ENCODE data around the gene SPATS2. TPM values are rescaled to one million over a fixed set of nuclear protein-coding genes. Genes with fewer than 3 reads are reported as not detected.

The SPATS2 gene
- polyA plus RNA-seq, 1 of the 3 experiments (the other 2 are of a cell fraction): 72.9 TPM

GRCh38 chr12:49491823-49492222 lies 124.6 kb downstream of the SPATS2 start:
- Histone ChIP-seq H3K4me2 (peak overlapping the region; percentile 60; the same call in 1 of the 2 replicates), H2AFZ (ENCODE audit: low read depth) (no peak overlapping the region), H3K9ac (peak overlapping the region; percentile 55; the same call in 1 of the 2 replicates), H3F3A (replicated peaks; ENCODE audit: insufficient read depth) (peaks cover 55% of the 10 kb centered on the region), H3K79me2 (ENCODE audit: insufficient read depth) (peaks cover 55% of the 10 kb centered on the region), H3K9me3 (no peaks in the 10 kb centered on the region), H3K9me2 (no peaks in the 10 kb centered on the region), H3K4me3 (ENCODE audit: low read depth in 2 of 2, low read length in 1 of 2) (no peak overlapping the region), H3K36me3 (replicated peaks in 1 of 2; ENCODE audit: control insufficient read depth in 1 of 2, insufficient read depth in 2 of 2, low read length in 1 of 2) (peaks cover 12 to 41% of the 10 kb centered on the region in 2 experiments), H4K20me1 (ENCODE audit: insufficient read depth) (no peaks in the 10 kb centered on the region), H3K4me1 (ENCODE audit: control insufficient read depth in 1 of 2, insufficient read depth in 2 of 2, low read depth in 1 of 2, low read length in 1 of 2) (peaks cover 0 to 34% of the 10 kb centered on the region in 2 experiments; a peak in 2 of 4 replicates), H3K27ac (ENCODE audit: low read depth in 2 of 2, low read length in 1 of 2) (peak overlapping the region; percentile 44 to 90; a peak in 3 of 4 replicates), H3K27me3 (ENCODE audit: insufficient read depth) (no peaks in the 10 kb centered on the region)
- ChIA-PET POLR2A (no interaction called here), CTCF (interaction anchor here (0.6 to 1.3 kb wide), 5 partner anchors 10 to 135 kb away, joined by 3 to 7 read pairs (median 3); no protein-coding TSS in a partner anchor)
- no peak for DNase-seq
- 21% methylated on average over 1 of the region's 1 CpG for WGBS (ENCODE audit: low lambda C conversion rate)
- TF ChIP-seq JUND (IDR thresholded peaks at IDR 0.05) (peak; percentile 72), RFX5 (IDR thresholded peaks at IDR 0.05; ENCODE audit: low read length) (no peak), MEF2A (IDR thresholded peaks at IDR 0.05; ENCODE audit: borderline replicate concordance, low read depth) (0 out of 2 replicates have a peak, but pooled peaks have one; percentile 22), IRF3 (IDR thresholded peaks at IDR 0.05; ENCODE audit: low read depth, low read length) (no peak), PBX3 (IDR thresholded peaks at IDR 0.05) (peak; percentile 92), FOSL2 (IDR thresholded peaks at IDR 0.05; ENCODE audit: borderline replicate concordance, low read depth) (peak; percentile 67; the same call in 1 of the 2 replicates), NRF1 (IDR thresholded peaks at IDR 0.05; ENCODE audit: low read depth, low read length) (no peak), FOXJ3 (CRISPR knock-in tag; IDR thresholded peaks at IDR 0.05) (no peak), RAD21 (IDR thresholded peaks at IDR 0.05; ENCODE audit: low read length) (no peak), MAX (IDR thresholded peaks at IDR 0.05; ENCODE audit: low read depth) (no peak), EP300 (IDR thresholded peaks at IDR 0.05; ENCODE audit: borderline replicate concordance in 1 of 2, low read depth in 1 of 2, low read length in 1 of 2) (peak; percentile 41 to 79; a peak in 3 of 4 replicates), FOXM1 (IDR thresholded peaks at IDR 0.05; ENCODE audit: low read depth) (no peak), TAF1 (IDR thresholded peaks at IDR 0.05; ENCODE audit: borderline replicate concordance, low read depth, low read length) (no peak), SIN3A (IDR thresholded peaks at IDR 0.05; ENCODE audit: borderline replicate concordance, low read depth, low read length) (no peak), YY1 (IDR thresholded peaks at IDR 0.05; ENCODE audit: low read depth) (no peak), POLR2AphosphoS5 (IDR thresholded peaks at IDR 0.05; ENCODE audit: low read depth, low read length) (peak; percentile 24; the same call in 1 of the 2 replicates), CHD2 (IDR thresholded peaks at IDR 0.05; ENCODE audit: low read length, partially characterized antibody) (no peak), SMC3 (IDR thresholded peaks at IDR 0.05; ENCODE audit: low read depth, low read length) (no peak), MXI1 (IDR thresholded peaks at IDR 0.05; ENCODE audit: low read depth, low read length) (no peak), TEAD4 (IDR thresholded peaks at IDR 0.05; ENCODE audit: borderline replicate concordance, insufficient read depth) (0 out of 2 replicates have a peak, but pooled peaks have one; percentile 60), RXRA (IDR thresholded peaks at IDR 0.05; ENCODE audit: borderline replicate concordance, low read depth) (no peak), RCOR1 (IDR thresholded peaks at IDR 0.05; ENCODE audit: low read length) (no peak), GABPA (IDR thresholded peaks at IDR 0.05; ENCODE audit: low read depth) (no peak)
- TF ChIP-seq, protein P1, sequence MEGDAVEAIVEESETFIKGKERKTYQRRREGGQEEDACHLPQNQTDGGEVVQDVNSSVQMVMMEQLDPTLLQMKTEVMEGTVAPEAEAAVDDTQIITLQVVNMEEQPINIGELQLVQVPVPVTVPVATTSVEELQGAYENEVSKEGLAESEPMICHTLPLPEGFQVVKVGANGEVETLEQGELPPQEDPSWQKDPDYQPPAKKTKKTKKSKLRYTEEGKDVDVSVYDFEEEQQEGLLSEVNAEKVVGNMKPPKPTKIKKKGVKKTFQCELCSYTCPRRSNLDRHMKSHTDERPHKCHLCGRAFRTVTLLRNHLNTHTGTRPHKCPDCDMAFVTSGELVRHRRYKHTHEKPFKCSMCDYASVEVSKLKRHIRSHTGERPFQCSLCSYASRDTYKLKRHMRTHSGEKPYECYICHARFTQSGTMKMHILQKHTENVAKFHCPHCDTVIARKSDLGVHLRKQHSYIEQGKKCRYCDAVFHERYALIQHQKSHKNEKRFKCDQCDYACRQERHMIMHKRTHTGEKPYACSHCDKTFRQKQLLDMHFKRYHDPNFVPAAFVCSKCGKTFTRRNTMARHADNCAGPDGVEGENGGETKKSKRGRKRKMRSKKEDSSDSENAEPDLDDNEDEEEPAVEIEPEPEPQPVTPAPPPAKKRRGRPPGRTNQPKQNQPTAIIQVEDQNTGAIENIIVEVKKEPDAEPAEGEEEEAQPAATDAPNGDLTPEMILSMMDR (IDR thresholded peaks at IDR 0.05): no peak
- TF ChIP-seq, protein P2, sequence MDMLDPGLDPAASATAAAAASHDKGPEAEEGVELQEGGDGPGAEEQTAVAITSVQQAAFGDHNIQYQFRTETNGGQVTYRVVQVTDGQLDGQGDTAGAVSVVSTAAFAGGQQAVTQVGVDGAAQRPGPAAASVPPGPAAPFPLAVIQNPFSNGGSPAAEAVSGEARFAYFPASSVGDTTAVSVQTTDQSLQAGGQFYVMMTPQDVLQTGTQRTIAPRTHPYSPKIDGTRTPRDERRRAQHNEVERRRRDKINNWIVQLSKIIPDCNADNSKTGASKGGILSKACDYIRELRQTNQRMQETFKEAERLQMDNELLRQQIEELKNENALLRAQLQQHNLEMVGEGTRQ (IDR thresholded peaks at IDR 0.05; ENCODE audit: borderline replicate concordance, low read depth, low read length): no peak
- TF ChIP-seq, protein P3, sequence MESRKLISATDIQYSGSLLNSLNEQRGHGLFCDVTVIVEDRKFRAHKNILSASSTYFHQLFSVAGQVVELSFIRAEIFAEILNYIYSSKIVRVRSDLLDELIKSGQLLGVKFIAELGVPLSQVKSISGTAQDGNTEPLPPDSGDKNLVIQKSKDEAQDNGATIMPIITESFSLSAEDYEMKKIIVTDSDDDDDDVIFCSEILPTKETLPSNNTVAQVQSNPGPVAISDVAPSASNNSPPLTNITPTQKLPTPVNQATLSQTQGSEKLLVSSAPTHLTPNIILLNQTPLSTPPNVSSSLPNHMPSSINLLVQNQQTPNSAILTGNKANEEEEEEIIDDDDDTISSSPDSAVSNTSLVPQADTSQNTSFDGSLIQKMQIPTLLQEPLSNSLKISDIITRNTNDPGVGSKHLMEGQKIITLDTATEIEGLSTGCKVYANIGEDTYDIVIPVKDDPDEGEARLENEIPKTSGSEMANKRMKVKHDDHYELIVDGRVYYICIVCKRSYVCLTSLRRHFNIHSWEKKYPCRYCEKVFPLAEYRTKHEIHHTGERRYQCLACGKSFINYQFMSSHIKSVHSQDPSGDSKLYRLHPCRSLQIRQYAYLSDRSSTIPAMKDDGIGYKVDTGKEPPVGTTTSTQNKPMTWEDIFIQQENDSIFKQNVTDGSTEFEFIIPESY (IDR thresholded peaks at IDR 0.05; ENCODE audit: borderline replicate concordance, low read depth): no peak
- TF ChIP-seq, protein P4, sequence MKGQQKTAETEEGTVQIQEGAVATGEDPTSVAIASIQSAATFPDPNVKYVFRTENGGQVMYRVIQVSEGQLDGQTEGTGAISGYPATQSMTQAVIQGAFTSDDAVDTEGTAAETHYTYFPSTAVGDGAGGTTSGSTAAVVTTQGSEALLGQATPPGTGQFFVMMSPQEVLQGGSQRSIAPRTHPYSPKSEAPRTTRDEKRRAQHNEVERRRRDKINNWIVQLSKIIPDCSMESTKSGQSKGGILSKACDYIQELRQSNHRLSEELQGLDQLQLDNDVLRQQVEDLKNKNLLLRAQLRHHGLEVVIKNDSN (IDR thresholded peaks at IDR 0.05; ENCODE audit: borderline replicate concordance, low read depth): no peak
